Measurements from ENCODE around the gene SLC15A3. TPM values are rescaled to one million over a fixed set of nuclear protein-coding genes. Genes with fewer than 3 reads are reported as not detected.

Gene SLC15A3
- total and polyA plus RNA-seq, 4 donors = 9.0 to 20.9 (median 16.3) TPM

- Histone ChIP-seq H3K36me3 (ENCODE audit: control insufficient read depth in 4 of 4, insufficient read depth in 3 of 4, low read depth in 1 of 4, low read length in 3 of 4) (no peaks in the 10 kb centered on the region), H3K27me3 (ENCODE audit: control insufficient read depth in 4 of 4, insufficient read depth in 4 of 4, low read length in 3 of 4) (peaks cover 0 to 2% (median 0%) of the 10 kb centered on the region in 4 donors), H3K4me3 (ENCODE audit: low read depth in 1 of 3, low read length in 3 of 3) (no peak overlapping the region), H3K9me3 (ENCODE audit: control insufficient read depth in 4 of 4, low read length in 3 of 4) (no peaks in the 10 kb centered on the region), H3K9ac (ENCODE audit: low read depth in 1 of 2, low read length in 2 of 2) (no peak overlapping the region), H3K4me1 (ENCODE audit: control insufficient read depth in 4 of 4, insufficient read depth in 4 of 4, low read length in 3 of 4) (no peaks in the 10 kb centered on the region), H3K27ac (ENCODE audit: low read depth in 1 of 2, low read length in 2 of 2) (no peak overlapping the region)
- no peak for DNase-seq (ENCODE audit: low spot score)
- TF ChIP-seq NR2F2 (IDR thresholded peaks at IDR 0.05) (no peak), MAX (IDR thresholded peaks at IDR 0.05) (no peak), SP1 (IDR thresholded peaks at IDR 0.05) (no peak), YY1 (IDR thresholded peaks at IDR 0.05) (no peak), RXRA (IDR thresholded peaks at IDR 0.05) (no peak), HNF4A (conservative IDR thresholded peaks at IDR 0.05) (no peak), FOXA1 (IDR thresholded peaks at IDR 0.05) (no peak), HNF4G (IDR thresholded peaks at IDR 0.05) (no peak)
- 79% methylated on average over 12 of the region's 12 CpGs for WGBS
Observed at GRCh38 chr11:60981515-60981914, 29.5 kb upstream of the SLC15A3 start.

GRCh38 chr11:60978546-60979380 lies 26.8 kb upstream of the SLC15A3 start:
- WGBS = 79% methylated on average over 10 of the region's 10 CpGs
- no peak overlapping the region for H3K27ac ChIP-seq (ENCODE audit: low read depth in 1 of 2, low read length in 2 of 2)
- no peak for DNase-seq (ENCODE audit: low spot score)
- H3K27me3 ChIP-seq (ENCODE audit: control insufficient read depth in 4 of 4, insufficient read depth in 4 of 4, low read length in 3 of 4) = peaks cover 0 to 2% (median 0%) of the 10 kb centered on the region in 4 donors
- H3K36me3 ChIP-seq (ENCODE audit: control insufficient read depth in 4 of 4, insufficient read depth in 3 of 4, low read depth in 1 of 4, low read length in 3 of 4) = no peaks in the 10 kb centered on the region
- TF ChIP-seq REST (IDR thresholded peaks at IDR 0.05) (no peak), FOXA1 (IDR thresholded peaks at IDR 0.05) (no peak), GABPA (IDR thresholded peaks at IDR 0.05 in 1 of 2, conservative IDR thresholded peaks at IDR 0.05 in 1 of 2) (no peak), MAX (IDR thresholded peaks at IDR 0.05) (no peak), ATF3 (IDR thresholded peaks at IDR 0.05) (no peak), TAF1 (conservative IDR thresholded peaks at IDR 0.05) (no peak)
- H3K9me3 ChIP-seq (ENCODE audit: control insufficient read depth in 4 of 4, low read length in 3 of 4) = no peaks in the 10 kb centered on the region
- no peak overlapping the region for H3K4me3 ChIP-seq (ENCODE audit: low read depth in 1 of 3, low read length in 3 of 3)
- H3K4me1 ChIP-seq (ENCODE audit: control insufficient read depth in 4 of 4, insufficient read depth in 4 of 4, low read length in 3 of 4) = no peaks in the 10 kb centered on the region
- no peak overlapping the region for H3K9ac ChIP-seq (ENCODE audit: low read depth in 1 of 2, low read length in 2 of 2)

- Histone ChIP-seq H3K4me3 (ENCODE audit: low read depth in 1 of 3, low read length in 3 of 3) (no peak overlapping the region), H3K9me3 (ENCODE audit: control insufficient read depth in 4 of 4, low read length in 3 of 4) (no peaks in the 10 kb centered on the region), H3K27me3 (ENCODE audit: control insufficient read depth in 4 of 4, insufficient read depth in 4 of 4, low read length in 3 of 4) (peaks cover 0 to 2% (median 0%) of the 10 kb centered on the region in 4 donors), H3K27ac (ENCODE audit: low read depth in 1 of 2, low read length in 2 of 2) (no peak overlapping the region), H3K4me1 (ENCODE audit: control insufficient read depth in 4 of 4, insufficient read depth in 4 of 4, low read length in 3 of 4) (no peaks in the 10 kb centered on the region), H3K36me3 (ENCODE audit: control insufficient read depth in 4 of 4, insufficient read depth in 3 of 4, low read depth in 1 of 4, low read length in 3 of 4) (no peaks in the 10 kb centered on the region), H3K9ac (ENCODE audit: low read depth in 1 of 2, low read length in 2 of 2) (no peak overlapping the region)
- TF ChIP-seq YY1 (IDR thresholded peaks at IDR 0.05) (no peak), TAF1 (conservative IDR thresholded peaks at IDR 0.05) (no peak), REST (IDR thresholded peaks at IDR 0.05) (no peak), RXRA (IDR thresholded peaks at IDR 0.05) (no peak), JUND (IDR thresholded peaks at IDR 0.05) (no peak), HNF4G (IDR thresholded peaks at IDR 0.05) (no peak), FOXA2 (IDR thresholded peaks at IDR 0.05) (no peak), HNF4A (conservative IDR thresholded peaks at IDR 0.05) (no peak), EGR1 (IDR thresholded peaks at IDR 0.05; ENCODE audit: low read depth in 2 of 2) (no peak)
- no peak for DNase-seq (ENCODE audit: low spot score)
Observed at GRCh38 chr11:60977836-60978235, 25.9 kb upstream of the SLC15A3 start.
